HG03025 (cell line): ENCODE data around the gene KLHDC7B.

ENCODE experiments used
- ATAC-seq: cut with Tn5 transposase; IDR thresholded peaks from one replicate; pipeline ENCODE4 v1.9.1; 2021; ENCODE audit warnings: mild to moderate bottlenecking, moderate library complexity; ENCODE audit not compliant: unreplicated experiment, low FRiP score

KLHDC7B gene

GRCh38 chr22:50583294-50583861 lies 37.7 kb downstream of the KLHDC7B start:
- ATAC-seq: peak; percentile 17

- ATAC-seq: no peak
Measured at GRCh38 chr22:50584106-50585096, 38.7 kb downstream of the KLHDC7B start.

DNA sequence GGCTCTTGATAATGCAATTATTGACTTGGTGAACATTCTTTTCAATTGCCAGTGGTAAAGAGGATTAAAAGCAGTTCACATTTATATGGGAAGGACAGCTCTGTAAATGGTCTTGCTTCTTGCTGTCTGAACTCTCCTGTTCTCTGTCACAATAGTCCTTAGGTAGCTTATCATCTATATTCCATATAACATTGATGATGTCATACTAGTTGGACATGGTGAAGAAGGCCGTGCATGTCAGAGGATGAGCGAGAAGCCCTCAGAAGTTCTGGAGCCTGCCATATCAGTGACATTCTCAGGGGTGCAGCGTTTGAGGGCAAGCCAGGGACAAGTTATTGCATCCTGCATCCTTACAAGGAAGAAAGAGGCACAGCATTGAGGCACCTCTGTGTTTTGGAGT lies 39.5 kb downstream of the KLHDC7B start:
- ATAC-seq: no peak

GRCh38 chr22:50585781-50586180 lies 40.1 kb downstream of the KLHDC7B start:
- no peak for ATAC-seq

GRCh38 chr22:50586416-50586815 lies 40.7 kb downstream of the KLHDC7B start:
- ATAC-seq: no peak

- no peak for ATAC-seq
Measured at GRCh38 chr22:50587407-50587806, 41.7 kb downstream of the KLHDC7B start.

DNA sequence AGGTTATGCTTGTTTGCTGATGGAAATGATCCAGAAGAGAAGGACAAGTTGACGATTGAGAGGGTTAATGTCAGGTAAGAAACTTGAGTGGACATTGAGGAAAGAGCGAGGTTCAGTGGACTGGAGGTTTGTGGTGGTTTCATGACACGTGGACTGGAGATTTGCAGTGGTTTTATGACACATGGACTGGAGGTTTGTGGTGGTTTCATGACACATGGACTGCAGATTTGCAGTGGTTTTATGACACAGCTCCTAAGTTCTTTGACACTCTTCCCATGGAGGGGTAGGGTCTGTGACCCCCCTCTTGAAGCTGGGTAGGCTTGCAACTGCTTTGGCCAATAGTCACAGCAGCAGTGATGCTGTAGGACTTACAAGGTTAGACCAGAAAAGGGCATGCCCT lies 49.5 kb downstream of the KLHDC7B start:
- ATAC-seq: no peak

DNA sequence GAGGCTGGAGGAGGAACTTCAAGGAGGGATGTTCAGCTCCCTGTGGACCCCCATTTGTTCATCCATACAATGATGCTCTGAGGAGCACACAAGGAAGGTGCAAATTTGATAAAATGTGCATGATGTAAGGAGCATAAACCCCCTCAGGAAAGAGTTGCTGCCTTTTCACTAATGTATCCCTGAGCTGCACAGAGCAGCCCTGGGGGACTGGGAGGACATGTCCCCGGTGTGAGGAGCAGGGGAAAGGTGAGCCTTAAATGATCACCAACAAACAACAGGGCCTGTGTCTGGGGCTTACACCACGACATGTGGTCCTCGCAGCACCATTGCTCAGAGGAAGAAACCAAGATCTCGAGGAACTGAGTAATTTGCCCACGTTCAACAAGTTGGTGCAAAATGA lies 51.4 kb downstream of the KLHDC7B start:
- ATAC-seq: no peak

GRCh38 chr22:50599816-50600455 lies 54.2 kb downstream of the KLHDC7B start:
- ATAC-seq: no peak

DNA sequence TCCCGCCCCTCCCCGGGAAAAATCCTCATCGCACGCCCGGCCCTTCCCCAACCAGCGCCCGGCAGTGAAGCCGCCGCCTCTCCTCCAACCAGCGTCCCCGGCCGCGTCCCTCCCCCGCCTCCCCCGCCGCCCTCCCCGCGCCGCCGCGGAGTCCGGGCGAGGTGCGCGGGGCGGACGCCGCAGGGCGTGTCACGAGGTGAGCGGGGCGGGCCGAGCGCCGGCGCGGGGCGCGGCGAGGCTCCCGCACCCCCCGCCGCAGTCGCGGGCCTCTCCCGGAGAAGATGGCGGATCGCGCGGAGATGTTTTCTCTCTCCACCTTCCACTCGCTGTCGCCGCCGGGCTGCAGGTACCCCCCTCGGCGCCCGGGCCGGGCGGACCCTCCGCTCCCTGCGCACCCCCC lies 54.8 kb downstream of the KLHDC7B start, which contains the start of gene MAPK8IP2:
Gene MAPK8IP2 (plus strand): TSS at position 256 of the 400 bp plus-strand sequence. CDS start 26 bp downstream, at position 282.
- no peak for ATAC-seq
